Tibial nerve (tissue), 4 donors: Measurements from ENCODE around the gene AP5Z1. TPM values are rescaled to one million over a fixed set of nuclear protein-coding genes. Genes with fewer than 3 reads are reported as not detected.

Experiments used
- DNase-seq, 2 donors: peaks; one replicate each; pipeline ENCODE4 v3.0.0-alpha.2; 2019; ENCODE audit warnings: low spot score in 2 of 2
- H3K27ac ChIP-seq, 4 donors: fragments of 200-600 bp; sonication (generic) in 3 of 4; one replicate each; pipeline ENCODE4 v1.5.1; 2017 to 2019; ENCODE audit warnings: mild to moderate bottlenecking in 1 of 4
- H3K27me3 ChIP-seq, 2 donors: fragments of 200-600 bp; sonication (generic) in 1 of 2; one replicate each; pipeline versions ENCODE4 v1.5.1 to v1.6.0; 2017 to 2019
- H3K36me3 ChIP-seq, 3 donors: fragments of 200-600 bp; sonication (generic); one replicate each; pipeline ENCODE4 v1.5.1; 2018 to 2019
- H3K4me1 ChIP-seq, 4 donors: fragments of 200-600 bp; sonication (generic) in 3 of 4; one replicate each; pipeline ENCODE4 v1.5.1; 2017 to 2019
- H3K4me3 ChIP-seq, 4 donors: fragments of 200-600 bp; sonication (generic) in 3 of 4; one replicate each; pipeline ENCODE4 v1.5.1; 2017 to 2019; ENCODE audit warnings: mild to moderate bottlenecking in 1 of 4, moderate library complexity in 1 of 4
- H3K9me3 ChIP-seq, 4 donors: fragments of 200-600 bp; sonication (generic) in 3 of 4; one replicate each; pipeline ENCODE4 v1.5.1; 2017 to 2019
- EP300 ChIP-seq, 2 donors: sonication (generic); formaldehyde crosslinking; IDR thresholded peaks; one replicate each; pipeline ENCODE4 v1.6.1; 2017; ENCODE audit warnings: antibody characterized with exemption in 2 of 2, mild to moderate bottlenecking in 1 of 2
- POLR2A ChIP-seq, 2 donors: fragments of 450-650 bp; IDR thresholded peaks; one replicate each; pipeline ENCODE4 v1.6.1; 2017; ENCODE audit warnings: antibody characterized with exemption in 2 of 2, mild to moderate bottlenecking in 2 of 2, moderate library complexity in 2 of 2
- WGBS, 2 donors: methylation state at CpG; one replicate each; pipeline ENCODE4 v1.1.5; 2018; 5-methylcytosine and 5-hydroxymethylcytosine counted together
- total RNA-seq, 4 donors: library from RNA; depleted of rRNA; stranded (reverse); fragments of >200 nt; gene quantifications; one replicate each; pipeline ENCODE4 v1.1.0, GENCODE V29; 2016
- TF ChIP-seq, protein P1 (sequence below), 5 experiments: fragments of 200-600 bp in 3 of 5; fragments of 450-650 bp in 2 of 5; sonication (generic) in 3 of 5; IDR thresholded peaks; one replicate each; pipeline ENCODE4 v1.5.1; 2016 to 2019; ENCODE audit warnings: antibody characterized with exemption in 5 of 5, mild to moderate bottlenecking in 3 of 5, moderate library complexity in 2 of 5

Gene AP5Z1
- total RNA-seq, 4 donors from 2014 or later, result 26.0 to 61.8 (median 40.7) TPM

DNA sequence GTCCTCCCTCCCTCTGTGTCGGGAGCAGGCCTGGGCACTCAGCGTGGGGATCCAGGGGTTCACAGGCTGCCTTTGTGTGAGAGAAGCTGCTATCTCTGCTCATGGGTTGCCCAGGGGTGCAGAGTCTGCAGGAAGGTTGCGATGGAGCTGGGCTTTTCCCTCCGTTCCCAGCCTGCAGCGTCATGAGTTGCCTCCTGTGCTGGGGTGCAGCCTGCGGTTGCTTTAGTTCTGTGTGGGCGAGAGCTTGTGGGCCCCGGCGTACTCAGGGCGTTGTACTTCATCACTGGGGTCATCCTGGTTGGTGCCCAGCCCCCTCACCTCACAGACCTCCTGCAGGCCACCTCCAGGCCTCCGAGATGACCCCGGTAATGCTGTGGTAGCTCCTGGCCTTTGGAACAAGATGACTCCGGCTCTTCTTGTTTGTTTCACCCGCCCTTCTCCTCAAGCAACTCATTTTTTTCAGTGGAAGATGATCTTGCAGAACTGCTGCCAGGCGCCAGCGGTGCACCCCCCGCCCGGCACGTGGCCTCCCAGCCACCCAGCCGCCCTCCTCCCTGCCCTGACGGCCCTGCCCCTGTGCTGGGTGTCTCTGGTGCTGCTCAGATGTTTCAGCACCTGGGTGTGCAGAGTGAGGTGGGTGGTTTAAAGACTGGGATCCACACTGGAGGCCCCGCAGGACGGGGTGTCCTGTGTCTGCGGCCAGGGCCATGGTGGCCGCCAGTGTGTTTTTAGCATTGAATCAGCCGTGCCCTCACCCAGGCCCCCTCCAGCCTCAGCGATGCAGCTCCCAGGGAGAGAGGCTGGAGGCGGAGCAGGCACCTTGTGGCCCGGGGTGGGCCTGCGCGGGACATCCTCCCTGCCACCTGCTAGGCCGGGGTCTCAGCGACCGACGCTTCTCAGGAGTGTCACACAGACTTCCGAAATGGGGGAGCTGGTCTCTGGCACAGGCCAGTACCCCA, 7.2 kb downstream of the AP5Z1 start:
- TF ChIP-seq EP300 (IDR thresholded peaks at IDR 0.05) (no peak), POLR2A (IDR thresholded peaks at IDR 0.05) (no peak)
- TF ChIP-seq, protein P1, sequence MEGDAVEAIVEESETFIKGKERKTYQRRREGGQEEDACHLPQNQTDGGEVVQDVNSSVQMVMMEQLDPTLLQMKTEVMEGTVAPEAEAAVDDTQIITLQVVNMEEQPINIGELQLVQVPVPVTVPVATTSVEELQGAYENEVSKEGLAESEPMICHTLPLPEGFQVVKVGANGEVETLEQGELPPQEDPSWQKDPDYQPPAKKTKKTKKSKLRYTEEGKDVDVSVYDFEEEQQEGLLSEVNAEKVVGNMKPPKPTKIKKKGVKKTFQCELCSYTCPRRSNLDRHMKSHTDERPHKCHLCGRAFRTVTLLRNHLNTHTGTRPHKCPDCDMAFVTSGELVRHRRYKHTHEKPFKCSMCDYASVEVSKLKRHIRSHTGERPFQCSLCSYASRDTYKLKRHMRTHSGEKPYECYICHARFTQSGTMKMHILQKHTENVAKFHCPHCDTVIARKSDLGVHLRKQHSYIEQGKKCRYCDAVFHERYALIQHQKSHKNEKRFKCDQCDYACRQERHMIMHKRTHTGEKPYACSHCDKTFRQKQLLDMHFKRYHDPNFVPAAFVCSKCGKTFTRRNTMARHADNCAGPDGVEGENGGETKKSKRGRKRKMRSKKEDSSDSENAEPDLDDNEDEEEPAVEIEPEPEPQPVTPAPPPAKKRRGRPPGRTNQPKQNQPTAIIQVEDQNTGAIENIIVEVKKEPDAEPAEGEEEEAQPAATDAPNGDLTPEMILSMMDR (IDR thresholded peaks at IDR 0.05), result no peak
- Histone ChIP-seq H3K36me3 (peaks cover 5 to 81% (median 27%) of the 10 kb centered on the region in 3 donors), H3K9me3 (no peaks in the 10 kb centered on the region), H3K27ac (no peak overlapping the region), H3K27me3 (no peaks in the 10 kb centered on the region), H3K4me3 (no peak overlapping the region), H3K4me1 (peaks cover 0 to 9% (median 0%) of the 10 kb centered on the region in 4 donors)
- 88 to 94% methylated on average over 30 to 36 of the region's 36 CpGs for WGBS, 2 donors
- DNase-seq, result no peak

DNA sequence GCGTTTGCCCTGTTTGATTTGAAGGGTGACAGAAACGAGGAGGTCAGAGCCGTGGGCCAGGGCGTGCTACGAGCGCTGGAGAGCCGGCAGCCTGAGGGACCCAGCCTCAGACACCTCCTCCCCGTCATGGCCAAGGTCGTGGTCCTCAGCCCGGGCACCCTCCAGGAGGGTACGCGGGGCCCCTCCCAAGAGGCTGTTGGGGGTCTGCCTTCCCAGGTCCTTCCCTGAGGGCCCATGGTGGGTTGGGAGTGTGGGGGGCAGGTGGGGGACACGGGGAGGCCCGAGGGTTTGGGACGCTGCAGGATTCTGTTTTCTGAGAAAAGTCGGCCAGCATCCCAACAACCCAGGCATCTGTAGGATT, 7.8 kb downstream of the AP5Z1 start:
- Histone ChIP-seq H3K36me3 (peaks cover 5 to 81% (median 34%) of the 10 kb centered on the region in 3 donors), H3K27ac (no peak overlapping the region), H3K4me3 (no peak overlapping the region), H3K9me3 (no peaks in the 10 kb centered on the region), H3K4me1 (peaks cover 0 to 2% (median 0%) of the 10 kb centered on the region in 4 donors), H3K27me3 (no peaks in the 10 kb centered on the region)
- WGBS, 2 donors, result 81 to 87% methylated on average over 12 to 14 of the region's 16 CpGs
- no peak for DNase-seq
- TF ChIP-seq POLR2A (IDR thresholded peaks at IDR 0.05) (no peak), EP300 (IDR thresholded peaks at IDR 0.05) (no peak)
- TF ChIP-seq, protein P1 (IDR thresholded peaks at IDR 0.05), result no peak

DNA sequence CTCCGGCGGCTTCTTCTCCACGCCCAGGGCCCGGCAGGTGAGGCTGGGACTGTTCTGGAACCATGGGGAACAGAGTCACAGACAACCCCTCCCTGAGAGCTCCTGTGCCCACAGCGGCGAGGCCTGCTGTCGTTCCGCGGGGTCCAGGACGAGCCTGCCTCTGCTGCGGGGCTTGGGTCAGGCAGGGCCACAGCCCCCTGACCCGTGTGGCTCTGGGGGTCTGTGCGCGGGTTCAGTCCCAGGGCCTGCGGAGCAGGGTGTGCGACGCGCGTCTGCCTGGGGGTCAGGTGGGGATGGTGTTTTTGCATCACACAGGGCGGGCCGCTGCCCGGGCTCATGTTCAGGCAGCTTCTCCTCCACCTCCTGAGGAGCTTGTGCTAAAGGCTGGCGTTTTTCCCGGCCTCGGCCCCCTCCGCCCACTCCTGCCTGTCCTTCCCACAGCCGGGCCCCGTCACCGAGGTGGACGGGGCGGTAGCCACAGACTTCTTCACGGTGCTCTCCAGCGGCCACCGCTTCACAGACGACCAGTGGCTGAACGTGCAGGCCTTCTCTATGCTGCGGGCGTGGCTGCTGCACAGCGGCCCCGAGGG, 8.4 kb downstream of the AP5Z1 start:
- TF ChIP-seq POLR2A (IDR thresholded peaks at IDR 0.05), result no peak
- TF ChIP-seq, protein P1 (IDR thresholded peaks at IDR 0.05), result no peak
- no peak for TF ChIP-seq EP300 (IDR thresholded peaks at IDR 0.05)
- no peak for DNase-seq
- 86% methylated on average over 26 to 35 of the region's 40 CpGs for WGBS, 2 donors
- Histone ChIP-seq H3K4me1 (no peaks in the 10 kb centered on the region), H3K27me3 (no peaks in the 10 kb centered on the region), H3K36me3 (peaks cover 5 to 87% (median 39%) of the 10 kb centered on the region in 3 donors), H3K9me3 (no peaks in the 10 kb centered on the region), H3K27ac (no peak overlapping the region), H3K4me3 (no peak overlapping the region)

DNA sequence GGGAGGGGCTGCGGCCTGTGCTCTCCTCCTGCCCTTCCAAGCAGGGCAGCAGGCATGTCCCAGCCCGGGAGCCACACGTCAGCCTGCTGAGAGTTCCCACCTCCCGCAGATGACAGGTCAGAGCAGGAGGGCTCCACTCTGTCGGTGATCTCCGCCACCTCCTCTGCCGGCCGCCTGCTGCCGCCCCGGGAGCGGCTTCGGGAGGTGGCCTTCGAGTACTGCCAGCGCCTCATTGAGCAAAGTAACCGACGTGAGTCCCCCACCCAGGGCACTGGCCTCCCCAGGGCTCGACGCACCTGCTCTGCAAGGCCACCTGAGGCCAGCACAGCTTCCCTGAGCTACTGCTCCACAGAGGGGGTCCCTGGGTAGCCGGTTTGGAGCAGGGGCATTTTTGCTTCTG, 9.4 kb downstream of the AP5Z1 start:
- Histone ChIP-seq H3K27me3 (no peaks in the 10 kb centered on the region), H3K4me3 (no peak overlapping the region), H3K9me3 (no peaks in the 10 kb centered on the region), H3K4me1 (no peaks in the 10 kb centered on the region), H3K27ac (no peak overlapping the region), H3K36me3 (peaks cover 5 to 96% (median 39%) of the 10 kb centered on the region in 3 donors)
- DNase-seq, result no peak
- WGBS, 2 donors, result 81 to 88% methylated on average over 15 to 18 of the region's 19 CpGs
- TF ChIP-seq, protein P1 (IDR thresholded peaks at IDR 0.05), result no peak
- TF ChIP-seq POLR2A (IDR thresholded peaks at IDR 0.05), result no peak
- no peak for TF ChIP-seq EP300 (IDR thresholded peaks at IDR 0.05)

DNA sequence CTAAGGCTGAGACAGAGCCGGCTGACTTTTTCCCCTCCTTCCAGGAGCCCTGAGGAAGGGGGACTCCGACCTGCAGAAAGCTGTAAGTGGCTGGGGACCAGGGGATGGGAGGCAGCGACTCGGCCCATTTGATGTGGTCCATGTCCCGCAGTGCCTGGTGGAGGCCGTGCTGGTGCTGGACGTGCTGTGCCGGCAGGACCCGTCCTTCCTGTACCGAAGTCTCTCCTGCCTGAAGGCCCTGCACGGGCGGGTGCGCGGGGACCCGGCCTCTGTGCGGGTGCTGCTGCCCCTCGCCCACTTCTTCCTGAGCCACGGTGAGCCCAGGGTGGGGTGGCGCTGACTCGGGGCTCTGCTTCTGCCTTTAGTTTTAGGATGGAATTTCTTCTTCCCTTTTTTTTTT, 9.9 kb downstream of the AP5Z1 start:
- WGBS, 2 donors, result 89 to 91% methylated on average over 12 to 20 of the region's 20 CpGs

More for the DNA sequence above, 9.9 kb downstream of the AP5Z1 start:
- Histone ChIP-seq H3K9me3 (no peaks in the 10 kb centered on the region), H3K27me3 (no peaks in the 10 kb centered on the region), H3K4me3 (no peak overlapping the region), H3K27ac (no peak overlapping the region), H3K36me3 (peaks cover 5 to 100% (median 39%) of the 10 kb centered on the region in 3 donors), H3K4me1 (no peaks in the 10 kb centered on the region)
- no peak for TF ChIP-seq EP300 (IDR thresholded peaks at IDR 0.05)
- TF ChIP-seq POLR2A (IDR thresholded peaks at IDR 0.05), result no peak
- TF ChIP-seq, protein P1 (IDR thresholded peaks at IDR 0.05), result no peak
- DNase-seq, result no peak
